Keratinocyte (primary cell): ENCODE data around the gene DRC1. TPM values are rescaled to one million over a fixed set of nuclear protein-coding genes. Genes with fewer than 3 reads are reported as not detected.

ENCODE experiments used
- DNase-seq: peaks from one replicate; pipeline ENCODE4 v3.0.0-alpha.2; 2011; ENCODE audit warnings: low read depth, missing footprints, low spot score
- FAIRE-seq: peaks from 2 replicates; lab custom pipeline; 2011; peaks lifted over from hg19 to GRCh38; lab: Jason Lieb, UNC
- H2AFZ ChIP-seq: 2 replicates; pipeline ENCODE4 v1.6.0; 2012; ENCODE audit warnings: low read length, control low read depth, inconsistent platforms; ENCODE audit not compliant: control insufficient read depth
- H3K27ac ChIP-seq: 2 replicates; pipeline ENCODE4 v1.5.1; 2011; ENCODE audit warnings: low read length; ENCODE audit not compliant: control insufficient read depth, insufficient read depth
- H3K27me3 ChIP-seq: 3 replicates; pipeline ENCODE4 v1.6.0; 2011; ENCODE audit warnings: low read length; ENCODE audit not compliant: control insufficient read depth, insufficient read depth; ENCODE audit errors: extremely low read depth
- H3K36me3 ChIP-seq, 2 experiments: 2 replicates in 1 of 2; 3 replicates in 1 of 2; pipeline ENCODE4 v1.5.1; 2011; ENCODE audit warnings: low read length in 2 of 2, mild to moderate bottlenecking in 1 of 2; ENCODE audit not compliant: control insufficient read depth in 2 of 2, insufficient read depth in 2 of 2; ENCODE audit errors: extremely low read depth in 1 of 2
- H3K4me1 ChIP-seq: 3 replicates; pipeline ENCODE4 v1.5.1; 2011; ENCODE audit warnings: low read length; ENCODE audit not compliant: control insufficient read depth, insufficient read depth; ENCODE audit errors: extremely low read depth
- H3K4me2 ChIP-seq: 3 replicates; pipeline ENCODE4 v1.6.0; 2011; ENCODE audit warnings: low read depth, low read length; ENCODE audit not compliant: control insufficient read depth, insufficient read depth; ENCODE audit errors: extremely low read depth
- H3K4me3 ChIP-seq, 3 experiments: fragments of 200-600 bp in 1 of 3; sonication (generic) in 1 of 3; 2 replicates in 2 of 3; 3 replicates in 1 of 3; pipeline ENCODE4 v1.5.1; 2011 to 2016; ENCODE audit warnings: low read length in 3 of 3, mild to moderate bottlenecking in 3 of 3, control low read depth in 2 of 3, inconsistent platforms in 1 of 3, low read depth in 1 of 3, mixed read lengths in 1 of 3, mixed run types in 1 of 3, moderate library complexity in 1 of 3; ENCODE audit not compliant: control insufficient read depth in 2 of 3, insufficient read depth in 2 of 3; ENCODE audit errors: extremely low read depth in 1 of 3
- H3K79me2 ChIP-seq: 2 replicates; pipeline ENCODE4 v1.6.0; 2012; ENCODE audit warnings: low read length; ENCODE audit not compliant: control insufficient read depth, insufficient read depth
- H3K9ac ChIP-seq: 3 replicates; pipeline ENCODE4 v1.6.0; 2011; ENCODE audit warnings: low read length; ENCODE audit not compliant: control insufficient read depth, insufficient read depth; ENCODE audit errors: extremely low read depth
- H3K9me1 ChIP-seq: 3 replicates; pipeline ENCODE4 v1.6.0; 2011; ENCODE audit warnings: low read length; ENCODE audit not compliant: control insufficient read depth, insufficient read depth; ENCODE audit errors: extremely low read depth
- H3K9me3 ChIP-seq: 2 replicates; pipeline ENCODE4 v1.5.1; 2012; ENCODE audit warnings: low read depth, low read length; ENCODE audit not compliant: control insufficient read depth
- H4K20me1 ChIP-seq: 3 replicates; pipeline ENCODE4 v1.6.0; 2011; ENCODE audit warnings: low read length; ENCODE audit not compliant: control insufficient read depth, insufficient read depth; ENCODE audit errors: extremely low read depth
- CTCF ChIP-seq, 3 experiments: IDR thresholded peaks in 1 of 3; conservative IDR thresholded peaks in 1 of 3; optimal IDR thresholded peaks in 1 of 3; 2 replicates in 2 of 3; 3 replicates in 1 of 3; pipeline versions ENCODE3 to v1.5.1; 2011; ENCODE audit warnings: low read length in 3 of 3, mild to moderate bottlenecking in 3 of 3, moderate library complexity in 2 of 3, control low read depth in 1 of 3, inconsistent platforms in 1 of 3; ENCODE audit not compliant: insufficient read depth in 2 of 3; ENCODE audit errors: extremely low read depth in 1 of 3
- EZH2 ChIP-seq: IDR thresholded peaks from one replicate; pipeline ENCODE4 v1.6.1; 2012; ENCODE audit warnings: inconsistent platforms, mild to moderate bottlenecking, low read length, moderate library complexity
- dilution Hi-C: fragments of 300-500 bp; cut with MboI; formaldehyde crosslinking; loops from one replicate; pipeline ENCODE4 v1.7.0; 2020; ENCODE audit warnings: low sequenced_read_pairs; ENCODE audit not compliant: extremely low pct_ligation_motif_present
- polyA plus RNA-seq, 5 experiments: library from polyadenylated mRNA; depleted of rRNA in 3 of 5; stranded (reverse) in 3 of 5; stranded (forward) in 1 of 5; unstranded in 1 of 5; fragments of >200 nt; gene quantifications; 1 replicate in 1 of 5; 2 replicates in 3 of 5; 3 replicates in 1 of 5; pipeline versions ENCODE4 v1.2.1 to v1.2.3, GENCODE V29; 2011 to 2012; ENCODE audit warnings: missing spikeins in 2 of 5, low read depth in 1 of 5, low replicate concordance in 1 of 5

Gene DRC1
- polyA plus RNA-seq, 1 donor (not counting 4 experiments of a cell fraction or from before 2014, with no cell fraction given): not detected

- DNase-seq (no peak), FAIRE-seq (no peak)
- Histone ChIP-seq H3K79me2 (peaks cover 86% of the 10 kb centered on the region), H3K4me2 (peak overlapping the region; percentile 67), H3K36me3 (peaks cover 0 to 2% of the 10 kb centered on the region in 2 experiments), H3K9me1 (no peaks in the 10 kb centered on the region), H3K4me3 (no peak overlapping the region), H3K27me3 (no peaks in the 10 kb centered on the region), H4K20me1 (peaks cover under 1% of the 10 kb centered on the region), H3K27ac (peak overlapping the region; percentile 81), H3K9ac (no peak overlapping the region), H3K9me3 (no peaks in the 10 kb centered on the region), H3K4me1 (peaks cover 53% of the 10 kb centered on the region), H2AFZ (no peak overlapping the region)
- dilution Hi-C loops: no loop called here
- TF ChIP-seq CTCF (optimal IDR thresholded peaks at IDR 0.05 in 1 of 3, IDR thresholded peaks at IDR 0.05 in 1 of 3, conservative IDR thresholded peaks at IDR 0.05 in 1 of 3; ENCODE audit: extremely low read depth in 1 of 3, insufficient read depth in 2 of 3, low read length in 3 of 3) (no peak), EZH2 (no peak)
Measured at GRCh38 chr2:26356771-26357170, 44.9 kb upstream of the DRC1 start.

DNA sequence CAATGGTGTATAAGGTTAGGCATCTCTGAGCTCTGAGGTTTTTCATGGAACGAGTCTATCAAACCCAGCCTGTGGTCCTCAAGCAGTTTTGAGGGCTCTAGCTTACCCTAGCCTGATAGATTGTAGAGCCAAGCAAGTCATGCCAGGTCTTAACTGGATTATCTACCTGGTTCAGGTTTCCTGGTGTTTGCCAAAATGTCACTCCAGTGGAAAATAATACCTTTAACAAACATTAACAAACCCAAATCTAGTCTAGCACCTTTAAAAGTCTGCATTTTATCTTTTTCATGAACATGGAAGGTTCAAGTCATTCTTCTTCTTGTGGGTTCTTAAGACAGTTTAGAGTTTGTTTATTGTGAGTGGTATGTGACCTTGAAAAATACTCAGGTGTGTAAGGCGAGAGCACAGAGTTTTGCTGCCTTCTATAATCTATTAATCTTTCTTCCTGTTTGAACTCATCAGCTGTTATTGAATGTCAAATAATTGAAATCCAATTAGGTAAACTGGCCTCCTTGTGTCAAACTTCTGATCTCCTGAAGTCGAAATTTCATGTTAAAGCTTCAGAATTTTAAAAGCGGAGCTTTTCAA lies 41.7 kb upstream of the DRC1 start:
- Histone ChIP-seq H3K4me3 (no peak overlapping the region), H3K9me1 (no peaks in the 10 kb centered on the region), H3K27ac (no peak overlapping the region), H4K20me1 (peaks cover 10% of the 10 kb centered on the region), H3K4me2 (no peak overlapping the region), H3K4me1 (peaks cover 48% of the 10 kb centered on the region), H2AFZ (no peak overlapping the region), H3K9ac (no peak overlapping the region), H3K9me3 (no peaks in the 10 kb centered on the region), H3K36me3 (no peaks in the 10 kb centered on the region), H3K79me2 (peaks cover 83% of the 10 kb centered on the region), H3K27me3 (no peaks in the 10 kb centered on the region)
- TF ChIP-seq CTCF (optimal IDR thresholded peaks at IDR 0.05 in 1 of 3, IDR thresholded peaks at IDR 0.05 in 1 of 3, conservative IDR thresholded peaks at IDR 0.05 in 1 of 3; ENCODE audit: extremely low read depth in 1 of 3, insufficient read depth in 2 of 3, low read length in 3 of 3) (no peak), EZH2 (no peak)
- DNase-seq (no peak), FAIRE-seq (no peak)
- dilution Hi-C loops: no loop called here
